CD14-positive monocyte (primary cell): Measurements from ENCODE around the gene RABGAP1. TPM values are rescaled to one million over a fixed set of nuclear protein-coding genes. Genes with fewer than 3 reads are reported as not detected.

Experiments used
- DNase-seq, 3 donors: peaks; one replicate each; pipeline ENCODE4 v3.0.0-alpha.2; 2011 to 2022
- H2AFZ ChIP-seq: 2 replicates; pipeline ENCODE4 v1.6.0; 2012; ENCODE audit warnings: mild to moderate bottlenecking, low read depth, low read length, inconsistent platforms; ENCODE audit not compliant: insufficient read depth, poor library complexity, severe bottlenecking
- H3K27ac ChIP-seq, 2 donors: 1 replicate in 1 of 2; 2 replicates in 1 of 2; pipeline ENCODE4 v1.5.1; 2012 to 2013; ENCODE audit warnings: low read length in 2 of 2, control low read depth in 1 of 2, inconsistent platforms in 1 of 2, low read depth in 1 of 2, mild to moderate bottlenecking in 1 of 2
- H3K27me3 ChIP-seq, 2 donors: one replicate each; pipeline versions ENCODE4 v1.6.0 to v1.6.1; 2011 to 2013; ENCODE audit warnings: low read length in 2 of 2; ENCODE audit not compliant: control insufficient read depth in 2 of 2, insufficient read depth in 2 of 2
- H3K36me3 ChIP-seq, 2 donors: replicated peaks in 1 of 2; 1 replicate in 1 of 2; 2 replicates in 1 of 2; pipeline versions ENCODE4 v1.5.1 to v1.6.1; 2012 to 2013; ENCODE audit warnings: low read length in 2 of 2, control low read depth in 1 of 2, inconsistent platforms in 1 of 2, mild to moderate bottlenecking in 1 of 2; ENCODE audit not compliant: insufficient read depth in 2 of 2, control insufficient read depth in 1 of 2
- H3K4me1 ChIP-seq, 2 donors: 1 replicate in 1 of 2; 2 replicates in 1 of 2; pipeline versions ENCODE4 v1.5.1 to v1.6.1; 2012 to 2013; ENCODE audit warnings: low read length in 2 of 2, control low read depth in 1 of 2, inconsistent platforms in 1 of 2, mild to moderate bottlenecking in 1 of 2, moderate library complexity in 1 of 2; ENCODE audit not compliant: insufficient read depth in 2 of 2, control insufficient read depth in 1 of 2
- H3K4me2 ChIP-seq: replicated peaks from 2 replicates; pipeline ENCODE3; 2012; ENCODE audit warnings: low read length, moderate library complexity, mild to moderate bottlenecking; ENCODE audit not compliant: poor library complexity, severe bottlenecking; ENCODE audit errors: extremely low read depth
- H3K4me3 ChIP-seq, 3 experiments: fragments of 200-600 bp in 1 of 3; sonication (generic) in 1 of 3; replicated peaks in 1 of 3; 1 replicate in 2 of 3; 2 replicates in 1 of 3; pipeline ENCODE4 v1.5.1; 2011 to 2013; ENCODE audit warnings: low read length in 3 of 3, mild to moderate bottlenecking in 3 of 3, control low read depth in 2 of 3, low read depth in 2 of 3, inconsistent platforms in 1 of 3, moderate library complexity in 1 of 3
- H3K79me2 ChIP-seq: 2 replicates; pipeline ENCODE4 v1.6.0; 2012; ENCODE audit warnings: mild to moderate bottlenecking, control low read depth, inconsistent platforms, low read length, moderate library complexity; ENCODE audit not compliant: insufficient read depth
- H3K9ac ChIP-seq: 2 replicates; pipeline ENCODE4 v1.6.0; 2017; ENCODE audit warnings: low read length, mild to moderate bottlenecking; ENCODE audit not compliant: insufficient read depth, poor library complexity, severe bottlenecking
- H3K9me3 ChIP-seq, 2 donors: replicated peaks in 1 of 2; 1 replicate in 1 of 2; 2 replicates in 1 of 2; pipeline versions ENCODE4 v1.5.1 to v1.6.1; 2012 to 2013; ENCODE audit warnings: low read length in 2 of 2, control low read depth in 1 of 2; ENCODE audit not compliant: control insufficient read depth in 1 of 2, insufficient read depth in 1 of 2
- H4K20me1 ChIP-seq: 2 replicates; pipeline ENCODE4 v1.6.0; 2012; ENCODE audit warnings: mild to moderate bottlenecking, low read length, control low read depth, moderate library complexity; ENCODE audit not compliant: insufficient read depth
- H3K27ac Mint-ChIP-seq, 7 donors: one replicate each; pipeline ENCODE4 v1.8.0; 2020; ENCODE audit warnings: mild to moderate bottlenecking in 7 of 7, mixed read lengths in 7 of 7, moderate library complexity in 6 of 7, inconsistent platforms in 2 of 7
- H3K27me3 Mint-ChIP-seq, 3 donors: one replicate each; pipeline ENCODE4 v1.8.0; 2021 to 2022; ENCODE audit warnings: low read depth in 3 of 3, mild to moderate bottlenecking in 3 of 3, mixed read lengths in 3 of 3, moderate library complexity in 3 of 3, inconsistent platforms in 1 of 3
- H3K36me3 Mint-ChIP-seq, 2 donors: one replicate each; pipeline ENCODE4 v1.8.0; 2020; ENCODE audit warnings: mixed read lengths in 2 of 2, inconsistent platforms in 1 of 2, mild to moderate bottlenecking in 1 of 2
- H3K4me1 Mint-ChIP-seq: one replicate; pipeline ENCODE4 v1.8.0; 2020; ENCODE audit warnings: mild to moderate bottlenecking, mixed read lengths
- H3K4me3 Mint-ChIP-seq, 2 donors: one replicate each; pipeline ENCODE4 v1.8.0; 2020; ENCODE audit warnings: mild to moderate bottlenecking in 2 of 2, mixed read lengths in 2 of 2, moderate library complexity in 1 of 2
- H3K9me3 Mint-ChIP-seq, 7 donors: one replicate each; pipeline ENCODE4 v1.8.0; 2020 to 2022; ENCODE audit warnings: mixed read lengths in 7 of 7, mild to moderate bottlenecking in 6 of 7, moderate library complexity in 6 of 7, inconsistent platforms in 2 of 7
- WGBS: methylation state at CpG from one replicate; pipeline ENCODE4 v1.1.5; 2013; ENCODE audit warnings: missing lambda C conversion rate; ENCODE audit not compliant: insufficient coverage; 5-methylcytosine and 5-hydroxymethylcytosine counted together
- intact Hi-C, 2 donors: fragments of 100-400 bp; cut with micrococcal nuclease; formaldehyde crosslinking; loops; one replicate each; pipeline versions ENCODE4 v1.15.0 to v1.15.1; 2023
- polyA plus RNA-seq, 3 donors: library from polyadenylated mRNA; depleted of rRNA in 1 of 3; unstranded in 2 of 3; stranded (reverse) in 1 of 3; fragments of 300-500 nt in 2 of 3; fragments of >200 nt in 1 of 3; fragmentation: Illumina TruSeq in 2 of 3; gene quantifications; 1 replicate in 2 of 3; 2 replicates in 1 of 3; pipeline ENCODE4 v1.2.3, GENCODE V29; 2012 to 2021
- TF ChIP-seq, protein P1 (sequence below): fragments of 200-600 bp; IDR thresholded peaks from one replicate; pipeline ENCODE4 v1.8.0; 2022; ENCODE audit warnings: antibody characterized with exemption, mild to moderate bottlenecking

RABGAP1 gene
- polyA plus RNA-seq, 3 donors: 14.7 to 24.1 (median 19.3) TPM

- H3K36me3 Mint-ChIP-seq: peaks cover 89 to 91% of the 10 kb centered on the region in 2 donors
- no peak overlapping the region for H3K4me3 Mint-ChIP-seq
- H3K9me3 Mint-ChIP-seq: no peaks in the 10 kb centered on the region
- no peaks in the 10 kb centered on the region for H3K4me1 Mint-ChIP-seq
- DNase-seq: no peak
- Histone ChIP-seq H2AFZ (no peak overlapping the region), H3K4me2 (no peak overlapping the region), H4K20me1 (no peaks in the 10 kb centered on the region), H3K36me3 (peaks cover 79 to 95% of the 10 kb centered on the region in 2 donors), H3K79me2 (no peaks in the 10 kb centered on the region), H3K27me3 (no peaks in the 10 kb centered on the region), H3K4me1 (no peaks in the 10 kb centered on the region), H3K27ac (no peak overlapping the region), H3K9me3 (no peaks in the 10 kb centered on the region), H3K4me3 (no peak overlapping the region), H3K9ac (no peak overlapping the region)
- peaks cover 0 to 2% (median 0%) of the 10 kb centered on the region in 3 donors for H3K27me3 Mint-ChIP-seq
- intact Hi-C loops: no loop called here
- TF ChIP-seq, protein P1, sequence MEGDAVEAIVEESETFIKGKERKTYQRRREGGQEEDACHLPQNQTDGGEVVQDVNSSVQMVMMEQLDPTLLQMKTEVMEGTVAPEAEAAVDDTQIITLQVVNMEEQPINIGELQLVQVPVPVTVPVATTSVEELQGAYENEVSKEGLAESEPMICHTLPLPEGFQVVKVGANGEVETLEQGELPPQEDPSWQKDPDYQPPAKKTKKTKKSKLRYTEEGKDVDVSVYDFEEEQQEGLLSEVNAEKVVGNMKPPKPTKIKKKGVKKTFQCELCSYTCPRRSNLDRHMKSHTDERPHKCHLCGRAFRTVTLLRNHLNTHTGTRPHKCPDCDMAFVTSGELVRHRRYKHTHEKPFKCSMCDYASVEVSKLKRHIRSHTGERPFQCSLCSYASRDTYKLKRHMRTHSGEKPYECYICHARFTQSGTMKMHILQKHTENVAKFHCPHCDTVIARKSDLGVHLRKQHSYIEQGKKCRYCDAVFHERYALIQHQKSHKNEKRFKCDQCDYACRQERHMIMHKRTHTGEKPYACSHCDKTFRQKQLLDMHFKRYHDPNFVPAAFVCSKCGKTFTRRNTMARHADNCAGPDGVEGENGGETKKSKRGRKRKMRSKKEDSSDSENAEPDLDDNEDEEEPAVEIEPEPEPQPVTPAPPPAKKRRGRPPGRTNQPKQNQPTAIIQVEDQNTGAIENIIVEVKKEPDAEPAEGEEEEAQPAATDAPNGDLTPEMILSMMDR: no peak
- peak overlapping the region in 1 of 7 donors; percentile 30 for H3K27ac Mint-ChIP-seq
- 100% methylated on average over 3 of the region's 3 CpGs for WGBS
These were observed 161.7 kb downstream of the RABGAP1 start for GRCh38 chr9:123102375-123103113.

DNA sequence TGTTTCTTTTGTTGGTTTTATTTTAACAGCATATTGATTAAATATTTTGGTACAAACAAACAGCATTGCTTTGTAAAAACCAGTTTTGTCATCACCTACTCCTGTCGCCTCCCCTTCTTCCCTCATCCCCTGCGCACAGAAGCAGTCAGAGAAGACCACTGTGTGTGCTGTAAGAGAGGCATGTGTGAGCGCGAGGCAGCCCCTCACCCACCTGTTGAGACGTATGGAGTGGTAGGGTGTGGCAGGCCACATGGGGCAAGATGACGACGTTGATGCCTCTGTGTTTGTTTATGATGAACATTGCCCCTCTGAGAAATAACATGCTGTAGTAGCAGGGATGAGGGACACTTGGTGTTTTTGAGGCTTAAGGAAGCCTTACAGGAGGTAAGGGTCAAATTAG lies 164.0 kb downstream of the RABGAP1 start:
- TF ChIP-seq, protein P1: no peak
- Histone ChIP-seq H2AFZ (no peak overlapping the region), H3K4me3 (no peak overlapping the region), H3K79me2 (no peaks in the 10 kb centered on the region), H4K20me1 (no peaks in the 10 kb centered on the region), H3K9me3 (no peaks in the 10 kb centered on the region), H3K9ac (no peak overlapping the region), H3K4me1 (no peaks in the 10 kb centered on the region), H3K27ac (no peak overlapping the region), H3K4me2 (no peak overlapping the region), H3K36me3 (peaks cover 76 to 95% of the 10 kb centered on the region in 2 donors), H3K27me3 (no peaks in the 10 kb centered on the region)
- Mint-ChIP-seq H3K27ac (no peak overlapping the region), H3K9me3 (no peaks in the 10 kb centered on the region), H3K4me1 (no peaks in the 10 kb centered on the region), H3K27me3 (peaks cover 0 to 2% (median 0%) of the 10 kb centered on the region in 3 donors), H3K4me3 (no peak overlapping the region), H3K36me3 (peaks cover 85% of the 10 kb centered on the region in 2 donors)
- intact Hi-C loops: no loop called here
- WGBS: 50% methylated on average over 2 of the region's 7 CpGs
- no peak for DNase-seq
